ENCODE data around the gene PKDCC. TPM values are rescaled to one million over a fixed set of nuclear protein-coding genes. Genes with fewer than 3 reads are reported as not detected.
A peak's percentile ranks its signal among the peaks of the same experiment; 100 is the strongest.

PKDCC gene
- total RNA-seq, 1 experiment from 2014 or later, result 14.8 TPM

DNA sequence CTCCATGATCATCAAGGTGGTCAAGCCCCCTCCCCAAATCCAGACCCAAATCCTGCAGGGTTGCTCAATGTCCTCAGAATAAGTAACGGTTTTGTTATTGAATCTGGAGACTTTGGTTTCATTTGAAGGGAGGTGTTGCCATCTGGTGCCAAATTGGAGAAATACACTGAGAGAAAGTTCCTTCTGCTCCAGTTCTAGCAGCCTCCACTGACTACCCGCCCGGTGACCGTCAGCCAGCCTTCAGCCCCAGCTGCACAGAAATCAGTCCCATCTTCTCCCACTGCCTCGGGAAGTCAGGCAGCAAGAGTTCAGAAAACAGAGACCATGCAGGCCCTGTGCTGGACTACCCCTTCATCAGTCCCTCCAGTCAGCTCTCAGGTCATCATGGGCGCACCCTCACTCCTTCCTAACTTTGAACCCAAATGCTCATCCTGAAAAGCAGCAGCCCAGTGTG lies 38.7 kb downstream of the PKDCC start:
- TF ChIP-seq POLR2AphosphoS5 (IDR thresholded peaks at IDR 0.05; ENCODE audit: low read depth, low read length) (no peak), SIN3A (IDR thresholded peaks at IDR 0.05; ENCODE audit: borderline replicate concordance, insufficient read depth, low read depth, low read length) (no peak)
- TF ChIP-seq, protein P1, sequence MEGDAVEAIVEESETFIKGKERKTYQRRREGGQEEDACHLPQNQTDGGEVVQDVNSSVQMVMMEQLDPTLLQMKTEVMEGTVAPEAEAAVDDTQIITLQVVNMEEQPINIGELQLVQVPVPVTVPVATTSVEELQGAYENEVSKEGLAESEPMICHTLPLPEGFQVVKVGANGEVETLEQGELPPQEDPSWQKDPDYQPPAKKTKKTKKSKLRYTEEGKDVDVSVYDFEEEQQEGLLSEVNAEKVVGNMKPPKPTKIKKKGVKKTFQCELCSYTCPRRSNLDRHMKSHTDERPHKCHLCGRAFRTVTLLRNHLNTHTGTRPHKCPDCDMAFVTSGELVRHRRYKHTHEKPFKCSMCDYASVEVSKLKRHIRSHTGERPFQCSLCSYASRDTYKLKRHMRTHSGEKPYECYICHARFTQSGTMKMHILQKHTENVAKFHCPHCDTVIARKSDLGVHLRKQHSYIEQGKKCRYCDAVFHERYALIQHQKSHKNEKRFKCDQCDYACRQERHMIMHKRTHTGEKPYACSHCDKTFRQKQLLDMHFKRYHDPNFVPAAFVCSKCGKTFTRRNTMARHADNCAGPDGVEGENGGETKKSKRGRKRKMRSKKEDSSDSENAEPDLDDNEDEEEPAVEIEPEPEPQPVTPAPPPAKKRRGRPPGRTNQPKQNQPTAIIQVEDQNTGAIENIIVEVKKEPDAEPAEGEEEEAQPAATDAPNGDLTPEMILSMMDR (IDR thresholded peaks at IDR 0.05), result peak; percentile 80
- POLR2A ChIA-PET, result no interaction called here
- H3K27me3 ChIP-seq (ENCODE audit: control insufficient read depth, insufficient read depth, low read length), result no peaks in the 10 kb centered on the region
- no peaks in the 10 kb centered on the region for H3K36me3 ChIP-seq (ENCODE audit: control insufficient read depth, insufficient read depth, low read length)
- DNase-seq (ENCODE audit: low read depth, low spot score) (peak; percentile 55), ATAC-seq (peak; percentile 87)
- peaks cover 12% of the 10 kb centered on the region for H3K4me1 ChIP-seq (ENCODE audit: control insufficient read depth, insufficient read depth, low read length)
- intact Hi-C loops (cut with micrococcal nuclease; ENCODE audit: unreplicated experiment) (loop anchor here (1.0 kb wide), 2 partner anchors 217 to 232 kb away; no protein-coding TSS in a partner anchor), in situ Hi-C loops (cut with HindIII; ENCODE audit: low pct_unique_long_range_greater_than_20kb, low sequenced_read_pairs) (no loop called here)
- CTCF ChIA-PET, result interaction anchor here (0.5 to 2.6 kb wide), 3 partner anchors 15 to 233 kb away, joined by 4 to 15 read pairs (median 11); no protein-coding TSS in a partner anchor
- H3K27ac ChIP-seq (ENCODE audit: low read length), result peak overlapping the region; percentile 21; the same call in 1 of the 2 replicates
- no peaks in the 10 kb centered on the region for H3K9me3 ChIP-seq (ENCODE audit: control insufficient read depth, insufficient read depth, low read depth, low read length)
- no TSS peak for BruUV-seq (replicated peaks)
- no peak overlapping the region for H3K4me3 ChIP-seq (ENCODE audit: low read depth in 2 of 2, low read length in 2 of 2)

DNA sequence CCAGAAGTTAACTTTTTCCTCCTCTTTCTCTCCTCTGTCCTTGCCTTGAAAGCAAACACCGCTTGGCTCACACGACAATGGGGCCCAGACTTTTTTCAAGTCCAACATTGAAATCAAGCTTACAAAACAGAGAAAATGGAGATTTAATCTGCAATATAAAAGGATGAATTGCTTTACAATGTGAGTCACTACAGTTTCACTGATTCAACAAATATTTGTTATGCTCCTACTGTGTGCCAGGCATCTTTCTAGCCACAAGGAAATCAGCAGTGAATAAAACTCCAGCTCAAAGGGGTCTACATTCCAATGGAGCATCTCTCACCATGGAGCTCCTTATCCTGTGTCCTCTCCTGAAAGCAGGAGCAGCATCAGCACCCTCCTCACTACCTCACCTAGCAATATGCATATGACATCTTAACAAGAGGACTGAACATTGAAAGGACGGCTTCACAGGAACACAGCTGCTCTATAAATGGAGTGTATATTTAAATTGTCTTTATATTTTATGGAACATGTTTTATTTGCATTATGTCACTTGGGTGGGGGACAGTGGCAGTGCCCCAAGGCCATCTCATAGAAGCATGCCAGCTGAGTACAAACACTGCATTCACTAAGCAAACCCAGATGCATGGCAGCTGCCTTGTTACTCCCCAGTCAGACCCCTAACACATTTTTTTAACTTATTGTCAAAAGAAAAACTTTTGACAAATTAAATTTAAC lies 39.5 kb downstream of the PKDCC start:
- H3K4me1 ChIP-seq (ENCODE audit: control insufficient read depth, insufficient read depth, low read length), result peaks cover 19% of the 10 kb centered on the region
- no peaks in the 10 kb centered on the region for H3K27me3 ChIP-seq (ENCODE audit: control insufficient read depth, insufficient read depth, low read length)
- H3K4me3 ChIP-seq (ENCODE audit: low read depth in 2 of 2, low read length in 2 of 2), result no peak overlapping the region
- peak overlapping the region; percentile 36; the same call in 1 of the 2 replicates for H3K27ac ChIP-seq (ENCODE audit: low read length)
- no TSS peak for BruUV-seq (replicated peaks)
- POLR2A ChIA-PET, result no interaction called here
- in situ Hi-C loops (cut with HindIII; ENCODE audit: low pct_unique_long_range_greater_than_20kb, low sequenced_read_pairs) (no loop called here), intact Hi-C loops (cut with micrococcal nuclease; ENCODE audit: unreplicated experiment) (no loop called here)
- CTCF ChIA-PET, result interaction anchor here (0.7 to 2.6 kb wide), 4 partner anchors 215 to 239 kb away, joined by 3 to 15 read pairs (median 7); no protein-coding TSS in a partner anchor
- no peak for TF ChIP-seq POLR2AphosphoS5 (IDR thresholded peaks at IDR 0.05; ENCODE audit: low read depth, low read length)
- TF ChIP-seq, protein P2, sequence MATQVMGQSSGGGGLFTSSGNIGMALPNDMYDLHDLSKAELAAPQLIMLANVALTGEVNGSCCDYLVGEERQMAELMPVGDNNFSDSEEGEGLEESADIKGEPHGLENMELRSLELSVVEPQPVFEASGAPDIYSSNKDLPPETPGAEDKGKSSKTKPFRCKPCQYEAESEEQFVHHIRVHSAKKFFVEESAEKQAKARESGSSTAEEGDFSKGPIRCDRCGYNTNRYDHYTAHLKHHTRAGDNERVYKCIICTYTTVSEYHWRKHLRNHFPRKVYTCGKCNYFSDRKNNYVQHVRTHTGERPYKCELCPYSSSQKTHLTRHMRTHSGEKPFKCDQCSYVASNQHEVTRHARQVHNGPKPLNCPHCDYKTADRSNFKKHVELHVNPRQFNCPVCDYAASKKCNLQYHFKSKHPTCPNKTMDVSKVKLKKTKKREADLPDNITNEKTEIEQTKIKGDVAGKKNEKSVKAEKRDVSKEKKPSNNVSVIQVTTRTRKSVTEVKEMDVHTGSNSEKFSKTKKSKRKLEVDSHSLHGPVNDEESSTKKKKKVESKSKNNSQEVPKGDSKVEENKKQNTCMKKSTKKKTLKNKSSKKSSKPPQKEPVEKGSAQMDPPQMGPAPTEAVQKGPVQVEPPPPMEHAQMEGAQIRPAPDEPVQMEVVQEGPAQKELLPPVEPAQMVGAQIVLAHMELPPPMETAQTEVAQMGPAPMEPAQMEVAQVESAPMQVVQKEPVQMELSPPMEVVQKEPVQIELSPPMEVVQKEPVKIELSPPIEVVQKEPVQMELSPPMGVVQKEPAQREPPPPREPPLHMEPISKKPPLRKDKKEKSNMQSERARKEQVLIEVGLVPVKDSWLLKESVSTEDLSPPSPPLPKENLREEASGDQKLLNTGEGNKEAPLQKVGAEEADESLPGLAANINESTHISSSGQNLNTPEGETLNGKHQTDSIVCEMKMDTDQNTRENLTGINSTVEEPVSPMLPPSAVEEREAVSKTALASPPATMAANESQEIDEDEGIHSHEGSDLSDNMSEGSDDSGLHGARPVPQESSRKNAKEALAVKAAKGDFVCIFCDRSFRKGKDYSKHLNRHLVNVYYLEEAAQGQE (IDR thresholded peaks at IDR 0.05; ENCODE audit: insufficient read depth in 1 of 2, low read depth in 2 of 2, low read length in 1 of 2), result no peak
- ATAC-seq (no peak), DNase-seq (ENCODE audit: low read depth, low spot score) (no peak)
- no peaks in the 10 kb centered on the region for H3K36me3 ChIP-seq (ENCODE audit: control insufficient read depth, insufficient read depth, low read length)
- H3K9me3 ChIP-seq (ENCODE audit: control insufficient read depth, insufficient read depth, low read depth, low read length), result no peaks in the 10 kb centered on the region

DNA sequence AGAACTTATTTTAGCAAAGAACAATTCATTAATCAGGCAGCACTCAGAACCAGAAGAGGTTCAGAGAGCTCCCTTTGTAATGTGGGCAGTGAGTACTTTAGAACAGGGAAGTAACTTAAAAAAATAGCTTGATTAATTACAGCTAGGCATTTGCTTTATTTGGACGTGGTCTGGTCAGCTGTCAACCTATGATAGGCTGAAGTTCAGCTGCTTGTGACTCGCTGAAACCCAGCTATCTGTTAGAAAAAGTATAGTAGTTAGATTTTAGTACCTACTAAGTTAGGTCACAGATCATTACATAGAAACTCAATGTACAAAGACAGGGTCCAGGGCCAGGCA lies 40.0 kb downstream of the PKDCC start:
- no peak for ATAC-seq
- Histone ChIP-seq H3K4me3 (ENCODE audit: low read depth in 2 of 2, low read length in 2 of 2) (no peak overlapping the region), H3K27me3 (ENCODE audit: control insufficient read depth, insufficient read depth, low read length) (no peaks in the 10 kb centered on the region), H3K27ac (ENCODE audit: low read length) (peak overlapping the region; percentile 36; the same call in 1 of the 2 replicates), H3K9me3 (ENCODE audit: control insufficient read depth, insufficient read depth, low read depth, low read length) (no peaks in the 10 kb centered on the region), H3K36me3 (ENCODE audit: control insufficient read depth, insufficient read depth, low read length) (no peaks in the 10 kb centered on the region), H3K4me1 (ENCODE audit: control insufficient read depth, insufficient read depth, low read length) (peaks cover 24% of the 10 kb centered on the region)
- no TSS peak for BruUV-seq (replicated peaks)
- DNase-seq (ENCODE audit: low read depth, low spot score), result no peak
- in situ Hi-C loops (cut with HindIII; ENCODE audit: low pct_unique_long_range_greater_than_20kb, low sequenced_read_pairs), result no loop called here
- intact Hi-C loops (cut with micrococcal nuclease; ENCODE audit: unreplicated experiment), result no loop called here
- ChIA-PET CTCF (interaction anchor here (0.6 to 2.6 kb wide), 5 partner anchors 215 to 385 kb away, joined by 3 to 15 read pairs (median 3); no protein-coding TSS in a partner anchor), POLR2A (no interaction called here)
- TF ChIP-seq POLR2AphosphoS5 (IDR thresholded peaks at IDR 0.05; ENCODE audit: low read depth, low read length) (no peak), TCF7L2 (IDR thresholded peaks at IDR 0.05; ENCODE audit: low read depth, low read length) (no peak), SIN3A (IDR thresholded peaks at IDR 0.05; ENCODE audit: borderline replicate concordance, insufficient read depth, low read depth, low read length) (no peak)
- TF ChIP-seq, protein P1 (IDR thresholded peaks at IDR 0.05), result no peak
- TF ChIP-seq, protein P2 (IDR thresholded peaks at IDR 0.05; ENCODE audit: insufficient read depth in 1 of 2, low read depth in 2 of 2, low read length in 1 of 2), result no peak

All from Panc1 (cell line).